Fibroblast of skin of scalp (primary cell): ENCODE measurements around the gene NEXN.
"Not testable (repeated sequence)": the region's sequence is repeated elsewhere in the genome, so short reads cannot be mapped to it uniquely, and the experiment has no call there.

Source experiments
- DNase-seq: peaks from one replicate; pipeline ENCODE4 v3.0.0-alpha.2; 2013

NEXN gene

GRCh38 chr1:77966291-77966690, 77.9 kb downstream of the NEXN start:
- no peak for DNase-seq

GRCh38 chr1:77970192-77970591, 81.8 kb downstream of the NEXN start:
- DNase-seq: peak; percentile 7

- DNase-seq: no peak
These were observed 83.7 kb downstream of the NEXN start for GRCh38 chr1:77972080-77972479.

GRCh38 chr1:77975386-77975785, 87.0 kb downstream of the NEXN start:
- DNase-seq: peak; percentile 32

GRCh38 chr1:77975907-77976306, 87.5 kb downstream of the NEXN start:
- DNase-seq: no peak

- DNase-seq: no peak
These were observed 88.1 kb downstream of the NEXN start for GRCh38 chr1:77976433-77977076.

- no peak for DNase-seq
These were observed 89.5 kb downstream of the NEXN start for GRCh38 chr1:77977989-77978292.

- peak; percentile 85 for DNase-seq
These were observed 90.0 kb downstream of the NEXN start for GRCh38 chr1:77978293-77978968.

GRCh38 chr1:77978969-77979876, 90.8 kb downstream of the NEXN start, which contains the start of gene FUBP1:
TSS of gene FUBP1 (minus strand) at chr1:77979072. CDS start at chr1:77979004, 68 bp downstream.
- peak; percentile 99 for DNase-seq

- DNase-seq: not testable (repeated sequence)
These were observed 95.0 kb downstream of the NEXN start for GRCh38 chr1:77983352-77983996.

GRCh38 chr1:77983997-77984355, 95.6 kb downstream of the NEXN start:
- no peak for DNase-seq

GRCh38 chr1:77984629-77985028, 96.2 kb downstream of the NEXN start:
- DNase-seq: no peak

GRCh38 chr1:77986810-77987209, 98.4 kb downstream of the NEXN start:
- no peak for DNase-seq

- DNase-seq: no peak
These were observed 99.5 kb downstream of the NEXN start for GRCh38 chr1:77987919-77988318.

- no peak for DNase-seq
These were observed 101.3 kb downstream of the NEXN start for GRCh38 chr1:77989744-77990143.

- DNase-seq: no peak
These were observed 102.3 kb downstream of the NEXN start for GRCh38 chr1:77990629-77991204.

GRCh38 chr1:77991638-77992037, 103.2 kb downstream of the NEXN start:
- no peak for DNase-seq
